Mesothelial cell of epicardium (in vitro differentiated cells): ENCODE measurements around the gene PC. TPM values are rescaled to one million over a fixed set of nuclear protein-coding genes. Genes with fewer than 3 reads are reported as not detected.

Experiments used
- DNase-seq, 2 experiments: peaks; one replicate each; pipeline ENCODE4 v3.0.0; 2021; ENCODE audit warnings: low spot score in 2 of 2; ENCODE audit not compliant: unreplicated experiment in 2 of 2
- H3K27ac Mint-ChIP-seq: 2 replicates; pipeline ENCODE4 v1.8.0; 2021; ENCODE audit warnings: mixed read lengths
- H3K27me3 Mint-ChIP-seq: 2 replicates; pipeline ENCODE4 v1.8.0; 2021; ENCODE audit warnings: low read depth, mixed read lengths
- H3K36me3 Mint-ChIP-seq: 2 replicates; pipeline ENCODE4 v1.8.0; 2021; ENCODE audit warnings: mixed read lengths
- H3K4me1 Mint-ChIP-seq: 2 replicates; pipeline ENCODE4 v1.8.0; 2021; ENCODE audit warnings: mixed read lengths
- H3K4me3 Mint-ChIP-seq: 2 replicates; pipeline ENCODE4 v1.8.0; 2021; ENCODE audit warnings: mild to moderate bottlenecking, moderate library complexity, mixed read lengths
- H3K9me3 Mint-ChIP-seq: 2 replicates; pipeline ENCODE4 v1.8.0; 2021; ENCODE audit warnings: mixed read lengths
- CTCF ChIP-seq: fragments of 200-600 bp; sonication (generic); IDR thresholded peaks from one replicate; pipeline ENCODE4 v1.5.0; 2021; ENCODE audit warnings: antibody characterized with exemption; ENCODE audit not compliant: unreplicated experiment
- total RNA-seq: library from RNA; stranded (reverse); gene quantifications from 3 replicates; pipeline ENCODE4 v1.2.1, GENCODE V29; 2021

Gene PC
- total RNA-seq, 1 donor from 2014 or later: 9.5 TPM

DNA sequence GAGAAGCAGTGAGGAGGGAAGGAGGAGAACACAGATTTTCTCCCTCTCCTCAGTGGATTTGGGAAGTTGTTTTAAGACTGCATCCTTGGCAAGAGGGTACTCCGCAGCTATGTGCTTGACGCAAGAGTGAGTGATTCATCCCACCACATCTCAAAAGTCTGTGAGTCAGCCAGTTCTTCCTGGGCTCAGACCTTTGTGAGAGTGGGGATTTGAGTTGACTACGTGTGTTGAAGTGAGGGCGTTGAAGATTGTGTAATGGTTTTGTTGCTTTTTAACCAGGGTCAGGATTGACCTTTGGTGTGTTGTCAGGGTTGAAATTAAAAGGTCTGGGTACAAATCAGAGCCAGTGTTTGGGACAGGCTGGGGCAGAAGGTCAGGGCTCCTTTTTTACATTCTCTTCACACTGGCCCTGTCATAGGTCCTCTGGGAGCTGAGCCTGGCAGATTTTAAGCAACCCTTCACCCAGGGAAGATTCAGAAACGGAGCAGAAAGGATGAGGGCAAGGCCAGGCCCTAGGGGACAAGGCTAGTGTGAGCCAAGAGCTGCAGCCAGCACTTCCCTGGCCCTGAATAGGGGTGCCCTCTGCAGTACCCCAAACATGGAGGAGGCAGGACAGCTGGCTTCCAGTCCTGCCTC, 12.7 kb upstream of the PC start:
- DNase-seq: no peak
- Mint-ChIP-seq H3K4me1 (no peaks in the 10 kb centered on the region), H3K27ac (no peak overlapping the region), H3K4me3 (no peak overlapping the region), H3K9me3 (no peaks in the 10 kb centered on the region), H3K36me3 (no peaks in the 10 kb centered on the region), H3K27me3 (no peaks in the 10 kb centered on the region)
- no peak for TF ChIP-seq CTCF

DNA sequence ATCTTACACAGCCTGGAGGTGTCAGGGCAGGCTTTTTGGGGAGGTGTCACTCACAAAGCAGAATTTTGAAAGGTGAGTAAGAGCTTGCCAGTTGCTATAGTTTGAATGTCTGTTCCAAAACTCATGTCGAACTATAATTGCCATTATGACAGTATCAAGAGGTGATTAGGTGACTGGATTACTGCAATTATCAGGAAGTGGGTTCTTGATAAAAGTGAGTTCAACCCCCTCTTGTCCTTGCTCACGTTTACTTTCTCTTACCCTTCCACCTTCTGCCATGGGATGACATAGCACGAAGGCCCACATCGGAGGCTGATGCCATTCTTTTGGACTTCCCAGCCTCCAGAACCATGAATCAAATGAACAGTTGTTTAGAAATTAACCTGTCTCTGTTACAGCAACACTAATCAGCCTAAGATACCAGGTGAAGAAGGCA, 12.2 kb upstream of the PC start:
- no peak for TF ChIP-seq CTCF
- H3K9me3 Mint-ChIP-seq: no peaks in the 10 kb centered on the region
- no peaks in the 10 kb centered on the region for H3K4me1 Mint-ChIP-seq
- H3K36me3 Mint-ChIP-seq: no peaks in the 10 kb centered on the region
- DNase-seq: no peak
- H3K27ac Mint-ChIP-seq: no peak overlapping the region
- H3K27me3 Mint-ChIP-seq: no peaks in the 10 kb centered on the region
- no peak overlapping the region for H3K4me3 Mint-ChIP-seq

GRCh38 chr11:66969584-66970225, 11.5 kb upstream of the PC start:
- Mint-ChIP-seq H3K36me3 (no peaks in the 10 kb centered on the region), H3K27ac (peak overlapping the region; percentile 40), H3K4me1 (no peaks in the 10 kb centered on the region)

GRCh38 chr11:66967670-66968425, 9.7 kb upstream of the PC start:
- Mint-ChIP-seq H3K27ac (no peak overlapping the region), H3K27me3 (no peaks in the 10 kb centered on the region), H3K4me1 (no peaks in the 10 kb centered on the region), H3K9me3 (no peaks in the 10 kb centered on the region), H3K36me3 (no peaks in the 10 kb centered on the region), H3K4me3 (no peak overlapping the region)
- TF ChIP-seq CTCF: no peak
- DNase-seq: no peak

More at GRCh38 chr11:66969584-66970225, 11.5 kb upstream of the PC start:
- Mint-ChIP-seq H3K4me3 (no peak overlapping the region), H3K27me3 (no peaks in the 10 kb centered on the region), H3K9me3 (no peaks in the 10 kb centered on the region)
- TF ChIP-seq CTCF: no peak
- DNase-seq: no peak

DNA sequence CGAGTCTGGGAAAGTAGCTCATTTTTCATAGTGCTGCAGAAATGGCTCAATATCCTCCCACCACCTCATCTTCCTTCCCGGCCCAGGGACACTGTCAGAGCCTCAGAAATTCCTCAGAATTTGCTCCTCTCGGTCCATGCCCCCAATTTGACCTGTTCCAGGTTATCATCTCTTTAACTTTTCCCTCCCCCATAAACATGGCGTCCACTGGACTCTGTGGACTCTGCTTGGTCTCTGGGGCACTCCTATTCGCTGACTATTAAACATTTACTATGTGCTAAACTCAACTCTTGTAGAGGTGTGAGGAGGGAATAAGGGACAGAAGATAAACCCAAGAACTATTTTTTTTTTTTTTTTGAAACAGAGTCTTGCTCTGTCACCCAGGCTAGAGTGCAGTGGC, 8.2 kb upstream of the PC start:
- no peak for TF ChIP-seq CTCF
- DNase-seq: no peak
- Mint-ChIP-seq H3K4me3 (no peak overlapping the region), H3K4me1 (no peaks in the 10 kb centered on the region), H3K36me3 (no peaks in the 10 kb centered on the region), H3K9me3 (no peaks in the 10 kb centered on the region), H3K27ac (no peak overlapping the region), H3K27me3 (no peaks in the 10 kb centered on the region)
